Femur (tissue), 1 donor: Measurements from ENCODE around the gene FBXO8.

Experiments
- DNase-seq: peaks from one replicate; pipeline ENCODE4 v3.0.0-alpha.2; 2017

FBXO8 gene

DNA sequence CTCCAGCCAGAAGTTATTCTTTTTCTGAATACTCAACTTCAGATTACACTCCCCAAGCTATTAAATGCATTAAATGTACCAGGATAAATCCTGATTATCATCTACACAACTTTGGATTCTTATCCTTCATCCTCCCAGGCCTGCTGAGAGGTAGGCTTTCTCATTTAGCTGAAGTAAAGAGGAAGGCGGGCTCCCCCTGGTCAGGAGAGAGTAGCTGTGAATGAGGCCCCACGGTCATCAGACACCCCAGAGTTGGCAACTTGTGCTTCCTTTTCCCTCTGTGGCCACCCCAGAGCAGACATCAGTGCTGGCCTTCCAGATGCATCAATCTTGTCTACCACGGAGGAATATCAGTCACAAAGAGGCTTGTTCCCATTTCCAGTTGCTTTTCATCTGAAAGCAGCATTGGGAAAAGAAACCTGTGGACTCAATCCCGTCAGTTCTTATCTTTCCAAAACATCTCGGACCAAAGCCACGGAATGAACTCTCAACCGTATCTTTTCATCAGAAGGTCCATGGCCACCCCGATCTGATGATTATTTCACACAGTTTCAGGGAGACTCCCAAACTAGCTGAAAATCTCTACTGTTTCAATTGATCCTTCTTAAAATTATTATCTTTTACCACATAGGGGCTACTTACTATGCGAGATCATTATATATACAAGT is 79.2 kb downstream of the FBXO8 start:
- no peak for DNase-seq

DNA sequence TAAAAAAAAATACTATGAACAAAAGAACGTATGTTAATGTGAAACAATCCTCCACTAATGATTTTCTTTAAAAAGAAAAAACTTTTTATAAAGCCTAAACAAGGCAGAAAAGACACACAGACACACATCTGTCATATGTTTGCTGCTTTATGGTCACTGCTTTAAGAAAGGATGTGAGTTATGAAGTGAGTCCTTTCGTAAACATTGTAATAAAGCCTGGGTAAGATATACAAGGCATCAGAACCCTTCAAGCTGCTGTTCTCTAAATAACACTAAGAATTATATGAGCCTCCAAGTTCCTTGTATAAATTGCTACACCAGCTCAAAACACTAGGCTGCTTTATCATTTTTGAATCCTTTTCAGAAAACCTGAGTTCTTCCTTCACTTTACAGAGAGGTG is 81.6 kb downstream of the FBXO8 start:
- DNase-seq, result no peak

DNA sequence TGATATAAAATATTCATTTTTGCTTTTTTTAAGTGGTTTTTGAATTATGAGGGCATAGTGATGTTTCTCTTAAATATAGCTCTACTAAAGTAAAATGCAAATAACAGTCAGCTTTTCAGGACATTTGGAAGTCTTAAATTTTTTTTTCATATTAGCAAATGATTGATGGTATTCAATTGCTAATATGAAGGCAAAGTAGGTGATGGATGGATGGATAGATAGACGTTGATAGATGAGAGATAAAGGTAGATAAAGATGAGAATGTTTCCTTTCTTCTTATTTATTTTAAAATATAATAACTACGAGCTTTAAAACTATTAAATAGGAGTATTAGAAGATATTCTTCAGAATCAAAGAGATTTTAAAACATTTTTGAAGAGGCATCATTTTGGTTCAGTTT is 83.7 kb downstream of the FBXO8 start:
- DNase-seq, result no peak

DNA sequence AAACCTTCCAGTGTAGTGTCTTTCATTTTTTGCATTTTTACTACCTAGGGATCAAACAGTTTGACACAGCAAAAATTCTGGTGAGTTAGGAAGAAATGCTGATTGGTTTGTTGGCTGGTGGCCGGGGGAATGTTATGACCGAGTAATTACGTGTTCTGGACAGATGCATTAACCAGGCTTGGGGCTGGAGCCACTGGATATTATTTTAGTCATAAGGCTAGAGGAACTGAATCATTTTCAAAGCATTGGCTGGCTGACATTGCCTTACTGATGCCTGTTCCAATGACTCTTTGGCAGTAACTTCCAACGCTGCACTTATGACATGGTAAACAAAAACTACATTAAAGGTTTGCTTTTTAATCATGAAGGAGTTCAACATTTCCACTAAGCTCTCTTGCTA is 84.6 kb downstream of the FBXO8 start:
- DNase-seq, result no peak

DNA sequence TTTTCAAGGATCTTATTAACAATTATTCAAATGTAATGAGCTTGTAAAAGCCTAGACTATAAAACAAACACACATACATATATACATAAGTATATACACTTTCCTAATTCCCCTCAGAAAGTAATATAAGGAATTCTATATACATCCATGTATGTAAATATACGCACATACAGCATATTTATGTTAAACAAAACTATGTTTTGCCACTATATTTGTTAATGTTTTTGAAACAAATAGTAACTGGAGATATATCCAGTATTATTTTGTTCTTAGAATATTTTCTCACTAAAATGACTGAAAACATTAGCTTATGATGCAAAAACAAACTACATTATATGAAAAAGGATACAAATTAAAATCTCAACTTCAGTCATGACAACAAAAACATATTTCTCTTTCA is 85.1 kb downstream of the FBXO8 start:
- no peak for DNase-seq

DNA sequence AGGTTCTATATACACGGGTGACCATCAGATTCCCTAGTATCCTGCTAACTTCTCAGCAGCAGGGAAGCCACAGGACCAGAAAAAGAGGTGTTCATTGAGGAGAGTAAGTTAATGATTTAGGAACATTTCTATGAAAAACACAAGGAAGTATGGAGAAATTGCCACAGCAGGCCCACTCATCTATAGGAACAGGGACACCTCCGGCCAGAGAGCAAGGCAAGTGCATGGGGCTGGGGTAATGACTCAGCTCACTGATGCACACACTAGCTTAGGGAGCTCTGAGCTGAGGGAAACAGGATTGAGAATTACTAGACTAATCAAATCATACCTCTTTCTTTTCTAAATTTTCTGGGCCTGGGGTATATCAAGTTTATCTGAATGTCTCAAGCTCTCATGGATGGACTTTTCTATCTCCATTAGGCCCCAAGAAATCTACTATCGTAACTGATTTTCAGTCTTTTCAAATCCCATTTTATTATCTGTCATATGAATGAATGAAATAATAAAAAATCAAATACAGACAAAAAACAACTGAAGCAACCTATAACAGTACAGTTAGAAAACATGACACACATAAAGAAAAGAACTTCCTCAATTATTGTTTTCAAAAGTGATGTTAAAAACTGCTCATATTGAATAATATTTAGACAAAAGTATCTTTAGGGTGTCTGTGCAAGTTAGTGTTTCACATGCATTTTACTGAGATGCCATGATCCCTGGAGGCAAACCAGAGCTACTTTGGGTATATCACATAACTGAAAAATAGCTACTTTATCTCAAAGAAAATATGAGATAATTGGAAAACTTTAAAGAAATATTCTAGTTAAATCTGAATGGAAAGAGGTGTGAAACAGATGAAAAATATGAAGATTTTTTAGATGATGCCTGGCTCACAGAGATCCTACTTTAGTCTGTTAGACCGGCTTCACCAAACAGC is 89.8 kb downstream of the FBXO8 start:
- no peak for DNase-seq

DNA sequence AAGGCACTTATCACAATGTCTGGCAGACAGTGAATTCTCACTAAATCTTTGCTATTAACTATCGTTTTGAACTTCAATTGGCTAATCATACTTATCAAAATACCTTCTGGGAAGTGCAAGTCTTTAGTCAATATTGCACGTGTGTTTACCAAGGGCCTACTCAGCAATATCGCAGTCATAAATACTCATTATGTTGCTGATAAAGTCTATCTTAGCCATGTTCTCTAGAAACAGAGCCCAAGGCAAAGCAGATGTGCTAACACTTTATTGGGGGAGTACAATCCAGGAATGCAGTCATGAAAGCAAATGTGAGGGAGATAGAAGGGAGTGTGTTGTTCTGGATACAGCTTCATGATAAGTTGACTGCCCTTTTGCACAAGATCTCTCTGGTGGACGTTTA is 90.5 kb downstream of the FBXO8 start:
- no peak for DNase-seq

DNA sequence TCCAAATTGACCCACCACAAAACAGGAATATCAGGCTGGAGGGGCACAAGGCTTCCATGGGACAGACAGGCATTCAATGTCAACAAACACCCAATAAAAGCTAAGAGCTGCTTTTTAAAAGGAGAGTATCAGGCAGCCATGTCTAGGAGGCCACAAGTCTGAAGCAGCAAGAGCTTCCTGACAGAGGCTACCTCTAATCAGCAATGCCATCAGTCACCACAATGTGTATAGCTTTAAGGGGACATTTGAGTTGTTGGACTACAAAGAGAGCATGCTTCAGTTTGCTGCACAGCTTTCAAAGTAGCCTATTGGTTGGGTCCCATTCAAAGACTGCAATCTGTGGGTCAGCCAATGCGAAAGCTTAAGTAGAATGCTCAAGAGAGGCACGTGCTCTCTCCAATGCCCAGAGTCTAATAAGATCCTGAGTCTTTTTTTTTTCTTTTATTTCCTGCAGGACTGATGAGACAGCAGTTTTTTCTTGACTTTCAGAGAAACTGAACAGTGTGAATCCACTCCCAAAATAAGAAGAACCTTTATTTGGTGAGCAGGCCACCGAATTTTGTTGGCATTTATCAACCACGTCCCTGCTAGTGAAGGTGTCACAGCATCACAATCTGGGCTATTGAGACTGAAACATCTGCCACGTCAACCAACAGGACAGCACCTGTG is 92.5 kb downstream of the FBXO8 start:
- DNase-seq, result no peak

DNA sequence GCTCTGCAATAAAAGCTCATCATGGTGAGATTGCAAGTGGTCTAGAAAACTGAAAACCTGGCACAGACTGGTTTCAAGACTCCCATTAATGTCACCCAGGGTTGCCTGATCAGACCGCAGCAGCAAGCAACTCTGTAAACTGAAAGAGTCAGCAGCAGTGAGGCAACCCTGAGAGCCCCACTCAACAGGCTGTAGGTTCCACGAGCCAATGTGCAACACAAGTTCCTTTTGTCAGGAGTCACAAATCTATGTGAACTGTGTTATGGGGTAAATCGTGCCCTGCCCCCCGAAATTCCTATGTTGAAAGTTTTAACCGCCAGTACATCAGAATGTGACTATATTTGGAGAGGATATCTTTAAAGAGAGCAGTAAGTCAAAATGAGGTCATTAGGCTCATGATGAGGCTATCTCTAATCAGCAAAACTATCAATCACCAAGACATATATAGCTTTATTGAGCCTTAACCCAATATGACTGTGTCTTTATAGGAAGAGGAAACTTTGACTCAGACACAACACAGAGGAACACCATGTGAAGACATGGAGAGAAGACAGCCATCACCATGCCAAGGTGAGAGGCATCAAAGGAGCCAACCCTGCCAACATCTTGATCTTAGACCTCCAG is 94.0 kb downstream of the FBXO8 start:
- DNase-seq, result no peak
